ENCODE data around the gene OOSP4B. TPM values are rescaled to one million over a fixed set of nuclear protein-coding genes. Genes with fewer than 3 reads are reported as not detected.
"Not testable (repeated sequence)": the region's sequence is repeated elsewhere in the genome, so short reads cannot be mapped to it uniquely, and the experiment has no call there.

OOSP4B gene
- not detected for polyA plus RNA-seq
- long read RNA-seq, donor 1: 0 reads
- long read RNA-seq, donor 2: 0 reads
- long read RNA-seq, donor 3: 0 reads
- long read RNA-seq, donor 4: 0 reads
- long read RNA-seq, donor 5: 0 reads
- long read RNA-seq, donor 6: 0 reads
- long read RNA-seq, donor 7: 0 reads
- long read RNA-seq, donor 8: 0 reads
- long read RNA-seq, donor 9: 0 reads
- long read RNA-seq, donor 10: 0 reads
- long read RNA-seq, donor 11: 0 reads

DNA sequence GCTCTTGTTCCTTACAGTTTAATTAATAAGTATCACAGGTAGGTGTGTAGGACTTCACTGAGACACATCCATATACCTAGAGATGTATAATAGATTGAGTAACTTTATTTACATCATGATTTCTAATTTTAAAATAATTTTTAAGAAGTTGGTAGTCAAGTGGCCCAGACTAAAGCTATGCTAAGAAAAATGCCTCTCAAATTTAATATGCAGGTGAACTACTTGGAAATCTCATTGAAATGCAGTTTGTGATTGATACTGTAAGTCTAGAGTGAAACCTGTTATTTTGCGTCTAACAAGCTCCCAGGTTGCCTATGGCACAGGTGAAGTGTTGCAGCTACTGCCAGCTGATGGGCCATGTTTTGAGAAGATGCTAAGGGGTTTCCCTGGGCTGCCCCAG is at the start of gene OOSP4B:
TSS of gene OOSP4B (plus strand) at position 301 of the 400 bp plus-strand sequence.
- Histone ChIP-seq H3K4me1 (ENCODE audit: control insufficient read depth, insufficient read depth, low read length) (no peaks in the 10 kb centered on the region), H3K27ac (ENCODE audit: low read length) (no peak within 1 kb of the TSS), H3K27me3 (ENCODE audit: control insufficient read depth, insufficient read depth, low read length) (no peaks in the 10 kb centered on the region), H3K4me3 (ENCODE audit: low read length) (no peak within 1 kb of the TSS), H3K9me3 (ENCODE audit: control insufficient read depth, low read depth, low read length) (peaks cover 5% of the 10 kb centered on the region), H3K36me3 (ENCODE audit: control insufficient read depth, insufficient read depth, low read length) (no peaks in the 10 kb centered on the region)
- DNase-seq: no peak
- WGBS (ENCODE audit: insufficient coverage, low lambda C conversion rate): no CpG with 5 or more reads among the region's 1 CpG

DNA sequence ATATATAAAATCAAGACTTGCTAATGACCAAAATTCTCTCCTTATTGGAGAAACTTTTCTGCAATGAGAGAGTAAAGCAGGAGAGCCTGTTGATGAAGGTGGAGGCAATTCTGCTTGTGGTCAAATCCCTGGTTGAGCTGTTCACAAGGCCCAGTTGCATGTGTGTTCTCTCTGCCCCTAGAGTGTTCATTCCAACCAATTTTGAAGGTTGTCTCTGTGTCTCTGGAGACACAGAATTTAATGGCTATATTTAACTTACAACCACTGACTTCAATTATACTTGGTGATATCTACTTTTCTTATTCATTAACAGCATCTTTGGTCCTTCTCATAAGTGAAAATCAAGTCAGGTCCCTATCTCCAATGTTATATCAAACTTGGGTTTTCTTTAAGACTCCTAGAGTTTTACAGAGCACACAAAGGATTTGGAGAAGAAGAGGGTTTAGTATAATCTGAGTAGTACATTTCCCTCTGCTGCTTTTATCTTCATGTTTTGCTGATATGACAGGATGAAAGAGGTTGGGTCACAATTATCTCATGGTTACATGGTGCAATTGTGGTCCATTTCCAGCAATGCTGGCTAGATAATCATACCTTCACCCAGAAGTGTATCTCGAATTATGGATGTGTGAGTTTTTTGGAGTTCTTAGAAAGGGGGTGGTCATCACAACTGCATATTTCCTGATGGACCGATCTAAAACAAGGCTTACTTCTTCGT is 49.1 kb upstream of the OOSP4B start:
- no CpG with 5 or more reads among the region's 3 CpGs for WGBS (ENCODE audit: insufficient coverage, low lambda C conversion rate)
- H3K9me3 ChIP-seq (ENCODE audit: control insufficient read depth, low read depth, low read length): no peaks in the 10 kb centered on the region
- no peaks in the 10 kb centered on the region for H3K27me3 ChIP-seq (ENCODE audit: control insufficient read depth, insufficient read depth, low read length)
- no peak for DNase-seq
- H3K4me1 ChIP-seq (ENCODE audit: control insufficient read depth, insufficient read depth, low read length): no peaks in the 10 kb centered on the region
- H3K4me3 ChIP-seq (ENCODE audit: low read length): no peak overlapping the region
- no peak overlapping the region for H3K27ac ChIP-seq (ENCODE audit: low read length)
- no peaks in the 10 kb centered on the region for H3K36me3 ChIP-seq (ENCODE audit: control insufficient read depth, insufficient read depth, low read length)

DNA sequence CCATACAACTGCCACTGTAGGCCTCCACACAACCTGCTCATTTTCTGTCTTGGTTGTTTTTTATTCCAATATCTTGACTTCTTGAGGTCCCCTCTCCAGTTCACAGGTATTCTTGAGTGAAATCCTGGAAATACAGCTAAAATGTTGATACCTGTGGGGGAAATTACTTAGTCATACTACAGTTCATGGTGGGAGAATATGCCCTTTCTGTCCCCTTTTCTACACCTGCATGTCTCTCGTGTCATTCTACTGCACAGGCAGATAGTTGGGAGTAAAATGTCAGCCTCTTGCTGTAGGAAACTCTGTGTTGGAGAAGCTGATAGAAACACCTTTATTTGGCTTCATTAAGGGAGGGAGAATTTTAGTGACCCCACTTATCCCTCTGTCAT is 48.6 kb upstream of the OOSP4B start:
- H3K36me3 ChIP-seq (ENCODE audit: control insufficient read depth, insufficient read depth, low read length): no peaks in the 10 kb centered on the region
- no peak overlapping the region for H3K27ac ChIP-seq (ENCODE audit: low read length)
- no peaks in the 10 kb centered on the region for H3K4me1 ChIP-seq (ENCODE audit: control insufficient read depth, insufficient read depth, low read length)
- no CpG with 5 or more reads among the region's 1 CpG for WGBS (ENCODE audit: insufficient coverage, low lambda C conversion rate)
- no peak overlapping the region for H3K4me3 ChIP-seq (ENCODE audit: low read length)
- H3K9me3 ChIP-seq (ENCODE audit: control insufficient read depth, low read depth, low read length): no peaks in the 10 kb centered on the region
- no peaks in the 10 kb centered on the region for H3K27me3 ChIP-seq (ENCODE audit: control insufficient read depth, insufficient read depth, low read length)
- DNase-seq: no peak

DNA sequence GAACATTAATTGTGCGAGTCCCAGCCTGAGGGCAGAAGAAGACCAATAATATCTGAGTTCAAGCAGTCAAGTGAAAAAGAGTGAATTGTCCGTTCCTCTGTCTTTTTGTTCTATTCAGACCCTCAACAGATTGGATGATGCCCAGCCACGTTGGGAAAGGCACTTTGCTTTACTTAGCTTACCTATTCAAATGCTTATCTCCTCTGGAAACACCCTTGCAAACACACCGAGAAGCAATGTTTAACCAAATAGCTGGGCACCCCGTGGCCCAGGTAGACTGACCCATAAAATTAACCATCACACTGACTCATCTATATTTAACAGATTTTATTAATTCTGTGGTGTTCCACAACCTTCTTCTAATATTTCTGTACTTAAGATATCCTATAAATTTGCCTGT is 43.9 kb upstream of the OOSP4B start:
- Histone ChIP-seq H3K36me3 (ENCODE audit: control insufficient read depth, insufficient read depth, low read length) (no peaks in the 10 kb centered on the region), H3K4me1 (ENCODE audit: control insufficient read depth, insufficient read depth, low read length) (no peaks in the 10 kb centered on the region), H3K9me3 (ENCODE audit: control insufficient read depth, low read depth, low read length) (no peaks in the 10 kb centered on the region), H3K27ac (ENCODE audit: low read length) (no peak overlapping the region), H3K4me3 (ENCODE audit: low read length) (no peak overlapping the region), H3K27me3 (ENCODE audit: control insufficient read depth, insufficient read depth, low read length) (no peaks in the 10 kb centered on the region)
- WGBS (ENCODE audit: insufficient coverage, low lambda C conversion rate): 20% methylated on average over 1 of the region's 5 CpGs
- DNase-seq: no peak

DNA sequence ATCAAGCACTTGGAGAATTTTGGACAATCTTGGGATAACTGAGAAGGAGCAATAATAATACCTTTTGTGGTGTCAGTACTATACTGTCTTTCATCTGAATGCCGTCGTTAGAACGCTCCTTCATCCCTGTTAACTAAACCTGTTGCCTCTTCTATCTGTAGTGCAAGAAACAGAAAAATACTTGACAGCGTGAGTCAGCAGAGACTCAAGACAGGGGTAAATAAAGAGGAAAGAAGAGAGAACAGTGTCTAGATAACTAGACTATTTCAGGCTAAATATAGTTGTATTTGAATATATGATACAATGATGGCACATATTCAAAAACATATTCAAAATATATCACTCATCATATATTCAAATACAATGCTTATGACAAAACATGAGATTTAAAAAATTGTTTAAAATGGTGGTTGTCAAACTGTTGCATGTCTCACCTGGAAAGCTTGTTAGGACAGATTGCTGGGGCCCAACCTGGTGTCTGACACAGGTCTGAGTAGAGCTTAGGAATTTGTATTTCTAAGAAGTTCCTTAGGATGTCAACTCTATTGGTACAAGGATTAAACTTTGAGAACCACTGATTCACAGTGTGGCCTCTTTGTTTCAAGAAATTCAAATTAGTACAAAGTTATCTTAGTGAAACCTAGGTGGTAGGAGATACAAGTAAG is 35.7 kb upstream of the OOSP4B start:
- H3K9me3 ChIP-seq (ENCODE audit: control insufficient read depth, low read depth, low read length): no peaks in the 10 kb centered on the region
- H3K27ac ChIP-seq (ENCODE audit: low read length): no peak overlapping the region
- H3K4me3 ChIP-seq (ENCODE audit: low read length): no peak overlapping the region
- WGBS (ENCODE audit: insufficient coverage, low lambda C conversion rate): 84% methylated on average over 4 of the region's 4 CpGs
- DNase-seq: peak in 1 of 2 donors; percentile 8
- H3K36me3 ChIP-seq (ENCODE audit: control insufficient read depth, insufficient read depth, low read length): no peaks in the 10 kb centered on the region
- no peaks in the 10 kb centered on the region for H3K27me3 ChIP-seq (ENCODE audit: control insufficient read depth, insufficient read depth, low read length)
- H3K4me1 ChIP-seq (ENCODE audit: control insufficient read depth, insufficient read depth, low read length): no peaks in the 10 kb centered on the region

DNA sequence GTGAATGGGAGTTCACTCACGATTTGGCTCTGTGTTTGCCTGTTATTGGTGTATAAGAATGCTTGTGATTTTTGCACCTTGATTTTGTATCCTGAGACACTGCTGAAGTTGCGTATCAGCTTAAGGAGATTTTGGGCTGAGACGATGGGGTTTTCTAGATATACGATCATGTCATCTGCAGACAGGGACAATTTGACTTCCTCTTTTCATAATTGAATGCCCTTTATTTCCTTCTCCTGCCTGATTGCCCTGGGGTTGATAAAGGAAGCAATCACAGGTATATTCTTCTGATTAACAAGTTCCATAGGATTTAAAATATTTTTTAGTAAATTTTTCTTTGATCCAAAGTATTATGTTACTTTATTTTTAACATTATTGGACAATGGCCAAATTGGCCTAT is 34.9 kb upstream of the OOSP4B start:
- H3K27me3 ChIP-seq (ENCODE audit: control insufficient read depth, insufficient read depth, low read length); H3K9me3 ChIP-seq (ENCODE audit: control insufficient read depth, low read depth, low read length); H3K4me1 ChIP-seq (ENCODE audit: control insufficient read depth, insufficient read depth, low read length); H3K36me3 ChIP-seq (ENCODE audit: control insufficient read depth, insufficient read depth, low read length); H3K27ac ChIP-seq (ENCODE audit: low read length); DNase-seq; H3K4me3 ChIP-seq (ENCODE audit: low read length): not testable (repeated sequence)
- no CpG with 5 or more reads among the region's 4 CpGs for WGBS (ENCODE audit: insufficient coverage, low lambda C conversion rate)

DNA sequence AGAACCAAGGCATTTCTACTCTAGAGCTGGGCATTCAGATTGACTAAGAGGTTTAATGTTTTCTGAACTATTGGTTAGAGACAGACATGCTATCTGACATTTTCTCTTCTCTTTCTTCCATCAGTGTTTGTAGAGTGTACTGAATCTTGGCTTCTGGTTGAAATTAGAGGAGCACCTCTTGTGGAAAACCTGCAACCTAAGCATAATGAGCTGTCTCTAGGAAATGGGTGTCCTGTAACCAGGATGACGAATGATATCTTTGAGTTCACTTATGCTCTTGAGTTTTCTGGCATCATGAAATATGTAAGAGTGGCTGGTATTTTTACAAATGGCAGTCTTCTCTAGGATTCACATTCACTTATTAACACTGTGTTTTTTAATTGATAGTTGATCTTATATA is 33.8 kb upstream of the OOSP4B start:
- Histone ChIP-seq H3K27me3 (ENCODE audit: control insufficient read depth, insufficient read depth, low read length) (no peaks in the 10 kb centered on the region), H3K4me3 (ENCODE audit: low read length) (no peak overlapping the region), H3K4me1 (ENCODE audit: control insufficient read depth, insufficient read depth, low read length) (no peaks in the 10 kb centered on the region), H3K27ac (ENCODE audit: low read length) (no peak overlapping the region), H3K36me3 (ENCODE audit: control insufficient read depth, insufficient read depth, low read length) (no peaks in the 10 kb centered on the region), H3K9me3 (ENCODE audit: control insufficient read depth, low read depth, low read length) (no peaks in the 10 kb centered on the region)
- DNase-seq: no peak
- no CpG with 5 or more reads among the region's 1 CpG for WGBS (ENCODE audit: insufficient coverage, low lambda C conversion rate)

DNA sequence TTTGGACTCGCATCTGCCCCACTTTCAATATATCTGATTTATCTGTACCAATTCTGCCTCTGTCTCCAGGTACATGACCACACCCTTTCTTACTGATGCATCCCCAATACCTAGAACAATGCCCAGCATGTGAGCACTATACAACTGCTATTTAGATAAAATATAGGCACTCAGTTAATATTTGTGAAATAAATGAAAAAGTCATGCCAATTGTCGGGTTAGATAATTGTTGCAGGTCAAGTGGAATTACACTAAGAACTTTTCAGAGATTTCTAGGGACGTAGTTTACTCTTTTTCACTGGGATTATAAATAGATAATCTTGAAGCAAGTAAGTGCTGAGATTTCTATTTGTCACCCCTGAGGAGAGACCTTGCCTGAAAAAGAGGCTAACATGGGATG is 32.6 kb upstream of the OOSP4B start:
- Histone ChIP-seq H3K9me3 (ENCODE audit: control insufficient read depth, low read depth, low read length) (no peaks in the 10 kb centered on the region), H3K27ac (ENCODE audit: low read length) (no peak overlapping the region), H3K27me3 (ENCODE audit: control insufficient read depth, insufficient read depth, low read length) (no peaks in the 10 kb centered on the region), H3K4me3 (ENCODE audit: low read length) (no peak overlapping the region), H3K4me1 (ENCODE audit: control insufficient read depth, insufficient read depth, low read length) (no peaks in the 10 kb centered on the region), H3K36me3 (ENCODE audit: control insufficient read depth, insufficient read depth, low read length) (no peaks in the 10 kb centered on the region)
- WGBS (ENCODE audit: insufficient coverage, low lambda C conversion rate): 100% methylated on average over 2 of the region's 3 CpGs
- DNase-seq: no peak

DNA sequence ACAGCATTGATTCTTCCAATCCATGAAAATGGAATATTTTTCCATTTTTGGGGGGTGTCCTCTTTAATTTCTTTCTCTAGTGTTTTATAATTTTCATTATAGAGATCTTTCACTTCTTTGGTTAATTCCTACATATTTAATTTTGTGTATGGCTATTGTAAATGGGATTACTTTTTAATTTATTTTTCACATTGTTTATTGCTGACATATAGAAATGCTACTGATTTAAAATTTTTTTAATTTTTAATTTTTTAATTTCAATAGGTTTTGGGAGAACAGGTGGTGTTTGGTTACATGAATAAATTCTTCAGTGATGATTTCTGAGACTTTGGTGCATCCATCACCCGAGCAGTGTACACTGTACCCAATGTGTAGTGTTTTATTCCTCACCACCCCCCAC is 26.6 kb upstream of the OOSP4B start:
- WGBS (ENCODE audit: insufficient coverage, low lambda C conversion rate): no CpG with 5 or more reads among the region's 1 CpG

DNA sequence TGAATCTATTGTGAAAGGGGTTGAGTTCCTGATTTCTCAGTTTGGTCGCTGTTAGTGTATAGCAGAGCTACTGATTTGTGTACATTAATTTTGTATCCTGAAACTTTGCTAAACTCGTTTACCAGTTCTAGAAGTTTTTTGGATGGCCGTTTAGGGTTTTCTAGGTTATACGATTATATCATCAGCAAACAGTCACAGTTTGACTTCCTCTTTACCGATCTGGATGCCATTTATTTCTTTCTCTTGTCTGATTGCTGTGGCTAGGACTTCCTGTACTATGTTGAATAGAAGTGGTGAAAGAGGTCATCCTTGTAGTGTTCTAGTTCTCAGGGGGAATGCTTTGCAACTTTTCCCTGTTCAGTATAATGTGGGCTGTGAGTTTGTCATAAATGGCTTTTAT is 24.6 kb upstream of the OOSP4B start:
- Histone ChIP-seq H3K36me3 (ENCODE audit: control insufficient read depth, insufficient read depth, low read length) (no peaks in the 10 kb centered on the region), H3K27me3 (ENCODE audit: control insufficient read depth, insufficient read depth, low read length) (no peaks in the 10 kb centered on the region), H3K4me1 (ENCODE audit: control insufficient read depth, insufficient read depth, low read length) (no peaks in the 10 kb centered on the region), H3K9me3 (ENCODE audit: control insufficient read depth, low read depth, low read length) (no peaks in the 10 kb centered on the region), H3K4me3 (ENCODE audit: low read length) (no peak overlapping the region), H3K27ac (ENCODE audit: low read length) (no peak overlapping the region)
- 80% methylated on average over 3 of the region's 5 CpGs for WGBS (ENCODE audit: insufficient coverage, low lambda C conversion rate)
- DNase-seq: no peak

More for the DNA sequence above, 26.6 kb upstream of the OOSP4B start:
- H3K27me3 ChIP-seq (ENCODE audit: control insufficient read depth, insufficient read depth, low read length): no peaks in the 10 kb centered on the region
- DNase-seq: no peak
- no peaks in the 10 kb centered on the region for H3K9me3 ChIP-seq (ENCODE audit: control insufficient read depth, low read depth, low read length)
- no peaks in the 10 kb centered on the region for H3K4me1 ChIP-seq (ENCODE audit: control insufficient read depth, insufficient read depth, low read length)
- no peak overlapping the region for H3K27ac ChIP-seq (ENCODE audit: low read length)
- no peaks in the 10 kb centered on the region for H3K36me3 ChIP-seq (ENCODE audit: control insufficient read depth, insufficient read depth, low read length)
- H3K4me3 ChIP-seq (ENCODE audit: low read length): no peak overlapping the region

All from large intestine (tissue), 12 donors.